GM19455 (cell line): Measurements from ENCODE around the gene CHRNA4.
"Not testable (repeated sequence)": the region's sequence is repeated elsewhere in the genome, so short reads cannot be mapped to it uniquely, and the experiment has no call there.

Experiments used
- ATAC-seq: cut with Tn5 transposase; IDR thresholded peaks from one replicate; pipeline ENCODE4 v1.9.1; 2021; ENCODE audit not compliant: unreplicated experiment

The CHRNA4 gene

GRCh38 chr20:63335060-63335459, 26.1 kb downstream of the CHRNA4 start:
- ATAC-seq, result not testable (repeated sequence)

- ATAC-seq, result no peak
These were observed 26.8 kb downstream of the CHRNA4 start for GRCh38 chr20:63334356-63334755.

- ATAC-seq, result no peak
These were observed 27.8 kb downstream of the CHRNA4 start for GRCh38 chr20:63333241-63333836.

- no peak for ATAC-seq
These were observed 28.5 kb downstream of the CHRNA4 start for GRCh38 chr20:63332488-63333240.

GRCh38 chr20:63331741-63332400, 29.3 kb downstream of the CHRNA4 start:
- no peak for ATAC-seq

GRCh38 chr20:63330940-63331339, 30.2 kb downstream of the CHRNA4 start:
- no peak for ATAC-seq

- no peak for ATAC-seq
These were observed 30.9 kb downstream of the CHRNA4 start for GRCh38 chr20:63330084-63330760.

- no peak for ATAC-seq
These were observed 31.6 kb downstream of the CHRNA4 start for GRCh38 chr20:63329331-63330083.

GRCh38 chr20:63328718-63329275, 32.4 kb downstream of the CHRNA4 start:
- ATAC-seq, result no peak

GRCh38 chr20:63328026-63328700, 33.0 kb downstream of the CHRNA4 start:
- ATAC-seq, result no peak

- ATAC-seq, result no peak
These were observed 33.9 kb downstream of the CHRNA4 start for GRCh38 chr20:63327231-63327745.

- ATAC-seq, result no peak
These were observed 34.6 kb downstream of the CHRNA4 start for GRCh38 chr20:63326314-63327230.

- no peak for ATAC-seq
These were observed 35.4 kb downstream of the CHRNA4 start for GRCh38 chr20:63325554-63326313.

- no peak for ATAC-seq
These were observed 36.1 kb downstream of the CHRNA4 start for GRCh38 chr20:63325021-63325471.

GRCh38 chr20:63323357-63323981, 37.7 kb downstream of the CHRNA4 start:
- no peak for ATAC-seq

GRCh38 chr20:63322933-63323273, 38.2 kb downstream of the CHRNA4 start:
- no peak for ATAC-seq

- no peak for ATAC-seq
These were observed 38.8 kb downstream of the CHRNA4 start for GRCh38 chr20:63322146-63322932.
